Measurements from ENCODE around the gene EHD4.

The EHD4 gene

GRCh38 chr15:41928637-41929620 is 43.4 kb downstream of the EHD4 start (continued):
- TF ChIP-seq ZNF585B (tag by site-specific recombination; IDR thresholded peaks at IDR 0.05), result no peak
- no peak for TF ChIP-seq ZNF221 (tag by site-specific recombination; IDR thresholded peaks at IDR 0.05; ENCODE audit: borderline replicate concordance)
- no peak for TF ChIP-seq ZNF155 (tag by site-specific recombination; IDR thresholded peaks at IDR 0.05)
- no peak for TF ChIP-seq SP7 (tag by site-specific recombination; IDR thresholded peaks at IDR 0.05)
- TF ChIP-seq, protein P1, sequence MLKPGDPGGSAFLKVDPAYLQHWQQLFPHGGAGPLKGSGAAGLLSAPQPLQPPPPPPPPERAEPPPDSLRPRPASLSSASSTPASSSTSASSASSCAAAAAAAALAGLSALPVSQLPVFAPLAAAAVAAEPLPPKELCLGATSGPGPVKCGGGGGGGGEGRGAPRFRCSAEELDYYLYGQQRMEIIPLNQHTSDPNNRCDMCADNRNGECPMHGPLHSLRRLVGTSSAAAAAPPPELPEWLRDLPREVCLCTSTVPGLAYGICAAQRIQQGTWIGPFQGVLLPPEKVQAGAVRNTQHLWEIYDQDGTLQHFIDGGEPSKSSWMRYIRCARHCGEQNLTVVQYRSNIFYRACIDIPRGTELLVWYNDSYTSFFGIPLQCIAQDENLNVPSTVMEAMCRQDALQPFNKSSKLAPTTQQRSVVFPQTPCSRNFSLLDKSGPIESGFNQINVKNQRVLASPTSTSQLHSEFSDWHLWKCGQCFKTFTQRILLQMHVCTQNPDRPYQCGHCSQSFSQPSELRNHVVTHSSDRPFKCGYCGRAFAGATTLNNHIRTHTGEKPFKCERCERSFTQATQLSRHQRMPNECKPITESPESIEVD (tag by site-specific recombination; IDR thresholded peaks at IDR 0.05), result 0 out of 2 replicates have a peak, but pooled peaks have one; percentile 32
- TF ChIP-seq, protein P2, sequence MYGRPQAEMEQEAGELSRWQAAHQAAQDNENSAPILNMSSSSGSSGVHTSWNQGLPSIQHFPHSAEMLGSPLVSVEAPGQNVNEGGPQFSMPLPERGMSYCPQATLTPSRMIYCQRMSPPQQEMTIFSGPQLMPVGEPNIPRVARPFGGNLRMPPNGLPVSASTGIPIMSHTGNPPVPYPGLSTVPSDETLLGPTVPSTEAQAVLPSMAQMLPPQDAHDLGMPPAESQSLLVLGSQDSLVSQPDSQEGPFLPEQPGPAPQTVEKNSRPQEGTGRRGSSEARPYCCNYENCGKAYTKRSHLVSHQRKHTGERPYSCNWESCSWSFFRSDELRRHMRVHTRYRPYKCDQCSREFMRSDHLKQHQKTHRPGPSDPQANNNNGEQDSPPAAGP (tag by site-specific recombination; IDR thresholded peaks at IDR 0.05), result peak; percentile 97

DNA sequence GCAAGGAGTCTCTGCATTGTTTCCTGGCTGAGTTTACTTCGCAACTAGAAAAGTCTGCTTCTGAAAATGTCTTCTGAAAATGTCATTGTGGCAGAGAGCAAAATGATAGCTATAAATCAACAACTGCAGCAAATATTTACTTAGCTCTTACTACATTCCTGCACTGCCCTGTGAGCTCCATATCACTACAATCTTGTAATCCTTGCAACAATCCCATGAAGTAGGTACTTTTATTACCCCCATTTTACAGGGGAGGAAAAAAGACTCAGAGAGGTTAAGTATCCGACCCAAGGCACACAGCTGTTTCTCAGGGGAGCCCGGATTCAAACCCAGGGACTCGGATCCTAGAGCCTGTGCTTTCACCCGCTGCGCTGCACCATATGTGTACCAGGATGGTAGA is 44.3 kb downstream of the EHD4 start:
- ChIA-PET CTCF (interaction anchor here (0.6 kb wide), 1 partner anchor 234 kb away, joined by 3 read pairs; no protein-coding TSS in a partner anchor), POLR2A (interaction anchor here (0.8 to 1.2 kb wide), 2 partner anchors 44 to 444 kb away, joined by 3 to 4 read pairs; partner anchors contain the start of gene EHD4)
- H3K4me1 ChIP-seq (ENCODE audit: control insufficient read depth, insufficient read depth, low read length), result peaks cover 32% of the 10 kb centered on the region
- no peaks in the 10 kb centered on the region for H3K9me3 ChIP-seq (ENCODE audit: control insufficient read depth, insufficient read depth, low read depth, low read length)
- H3K36me3 ChIP-seq (ENCODE audit: control insufficient read depth in 2 of 2, insufficient read depth in 1 of 2, low read length in 2 of 2), result no peaks in the 10 kb centered on the region
- no peak overlapping the region for H3K4me3 ChIP-seq (ENCODE audit: low read depth, low read length)
- no peak overlapping the region for H3K27ac ChIP-seq (ENCODE audit: extremely low read depth, low read depth, low read length)
- TF ChIP-seq ZNF16 (tag by site-specific recombination; IDR thresholded peaks at IDR 0.05; ENCODE audit: low read depth) (no peak), ZNF112 (tag by site-specific recombination; IDR thresholded peaks at IDR 0.05) (no peak), ZNF211 (tag by site-specific recombination; IDR thresholded peaks at IDR 0.05; ENCODE audit: low read depth) (no peak), ZNF174 (tag by site-specific recombination; IDR thresholded peaks at IDR 0.05) (no peak), FEZF1 (tag by site-specific recombination; IDR thresholded peaks at IDR 0.05) (peak; percentile 53), ZFP37 (tag by site-specific recombination; IDR thresholded peaks at IDR 0.05) (no peak), ZNF600 (tag by site-specific recombination; IDR thresholded peaks at IDR 0.05) (peak; percentile 53; the same call in 1 of the 2 replicates), ZNF335 (tag by site-specific recombination; conservative IDR thresholded peaks at IDR 0.05) (no peak), SCRT2 (tag by site-specific recombination; IDR thresholded peaks at IDR 0.05) (no peak), ZNF658 (tag by site-specific recombination; IDR thresholded peaks at IDR 0.05) (no peak), ZNF18 (tag by site-specific recombination; IDR thresholded peaks at IDR 0.05) (no peak), ZBTB20 (tag by site-specific recombination; IDR thresholded peaks at IDR 0.05) (no peak), ZNF629 (tag by site-specific recombination; IDR thresholded peaks at IDR 0.05) (peak; percentile 39; the same call in 1 of the 2 replicates), PRDM2 (tag by site-specific recombination; IDR thresholded peaks at IDR 0.05; ENCODE audit: borderline replicate concordance) (no peak), OSR2 (tag by site-specific recombination; IDR thresholded peaks at IDR 0.05) (peak; percentile 50; the same call in 1 of the 2 replicates), WT1 (tag by site-specific recombination; IDR thresholded peaks at IDR 0.05) (peak; percentile 52; the same call in 1 of the 2 replicates)
- TF ChIP-seq, protein P3, sequence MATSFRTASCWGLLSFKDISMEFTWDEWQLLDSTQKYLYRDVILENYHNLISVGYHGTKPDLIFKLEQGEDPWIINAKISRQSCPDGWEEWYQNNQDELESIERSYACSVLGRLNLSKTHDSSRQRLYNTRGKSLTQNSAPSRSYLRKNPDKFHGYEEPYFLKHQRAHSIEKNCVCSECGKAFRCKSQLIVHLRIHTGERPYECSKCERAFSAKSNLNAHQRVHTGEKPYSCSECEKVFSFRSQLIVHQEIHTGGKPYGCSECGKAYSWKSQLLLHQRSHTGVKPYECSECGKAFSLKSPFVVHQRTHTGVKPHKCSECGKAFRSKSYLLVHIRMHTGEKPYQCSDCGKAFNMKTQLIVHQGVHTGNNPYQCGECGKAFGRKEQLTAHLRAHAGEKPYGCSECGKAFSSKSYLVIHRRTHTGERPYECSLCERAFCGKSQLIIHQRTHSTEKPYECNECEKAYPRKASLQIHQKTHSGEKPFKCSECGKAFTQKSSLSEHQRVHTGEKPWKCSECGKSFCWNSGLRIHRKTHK (tag by site-specific recombination; IDR thresholded peaks at IDR 0.05), result no peak

Measured in HEK293 (cell line).